K562 (cell line): ENCODE data around the gene MRPL52. TPM values are rescaled to one million over a fixed set of nuclear protein-coding genes. Genes with fewer than 3 reads are reported as not detected.

Experiments
- ATF3 ChIP-seq, 2 experiments: fragments of 450-650 bp in 1 of 2; sonication (generic) in 1 of 2; formaldehyde crosslinking in 1 of 2; IDR thresholded peaks in 1 of 2; conservative IDR thresholded peaks in 1 of 2; 2 replicates each; pipeline versions ENCODE4 v1.6.1 to v1.8.1; 2016 to 2023; ENCODE audit warnings: mild to moderate bottlenecking in 2 of 2, moderate library complexity in 2 of 2, inconsistent platforms in 1 of 2, missing genetic modification reagents in 1 of 2
- CTBP1 ChIP-seq: fragments of 450-650 bp; IDR thresholded peaks from 2 replicates; pipeline ENCODE4 v1.6.1; 2016; ENCODE audit warnings: borderline replicate concordance
- GTF2A2 ChIP-seq: IDR thresholded peaks from 2 replicates; pipeline ENCODE4 v1.6.1; 2016; ENCODE audit warnings: mild to moderate bottlenecking, missing genetic modification characterization, missing compliant biosample characterization
- HNRNPK ChIP-seq: fragments of 200-400 bp; formaldehyde crosslinking; IDR thresholded peaks from one replicate; pipeline ENCODE4 v1.6.1; 2018; ENCODE audit warnings: mild to moderate bottlenecking, low read depth, low read length; ENCODE audit not compliant: poor library complexity, severe bottlenecking
- RAD51 ChIP-seq: fragments of 450-650 bp; IDR thresholded peaks from 2 replicates; pipeline ENCODE4 v1.7.1; 2016; ENCODE audit warnings: low read depth, mild to moderate bottlenecking, borderline replicate concordance
- ZBTB43 ChIP-seq: sonication (generic); formaldehyde crosslinking; IDR thresholded peaks from 2 replicates; pipeline ENCODE4 v1.8.0; 2023; ENCODE audit warnings: mild to moderate bottlenecking, missing genetic modification reagents
- ZBTB5 ChIP-seq: fragments of 450-650 bp; IDR thresholded peaks from 2 replicates; pipeline ENCODE4 v1.6.1; 2017; ENCODE audit warnings: antibody characterized with exemption
- ZNF239 ChIP-seq: fragments of 250-450 bp; sonication (Bioruptor Pico); IDR thresholded peaks from 2 replicates; pipeline ENCODE4 v1.4.0; 2020; ENCODE audit warnings: mild to moderate bottlenecking
- ZNF431 ChIP-seq: sonication (generic); formaldehyde crosslinking; IDR thresholded peaks from 2 replicates; pipeline ENCODE4 v1.8.0; 2022; ENCODE audit warnings: mild to moderate bottlenecking, missing genetic modification reagents
- polyA plus RNA-seq, 8 experiments: library from polyadenylated mRNA; depleted of rRNA in 4 of 8; stranded (reverse) in 5 of 8; unstranded in 3 of 8; fragments of >200 nt; fragmentation: Nextera tagmentation in 2 of 8; fragmentation: Illumina TruSeq in 1 of 8; extraction: Ambion mirVana in 2 of 8; extraction: Trizol in 1 of 8; gene quantifications; 2 replicates each; pipeline versions ENCODE4 v1.2.1 to v1.2.3, GENCODE V29; 2011 to 2014; ENCODE audit warnings: inconsistent platforms in 1 of 8, missing spikeins in 1 of 8
- total RNA-seq, 7 experiments: library from RNA; depleted of rRNA in 6 of 7; stranded (reverse); fragments of >200 nt in 6 of 7; fragmentation: Illumina TruSeq in 2 of 7; extraction: Trizol in 2 of 7; gene quantifications; 2 replicates each; pipeline versions ENCODE4 v1.2.1 to v1.2.3, GENCODE V29; 2011 to 2021; ENCODE audit warnings: low replicate concordance in 1 of 7
- TF ChIP-seq, protein P1 (sequence below): fragments of 450-650 bp; formaldehyde crosslinking; IDR thresholded peaks from 2 replicates; pipeline ENCODE4 v1.4.0; 2020; ENCODE audit warnings: mild to moderate bottlenecking
- TF ChIP-seq, protein P2 (sequence below): fragments of 250-450 bp; sonication (Bioruptor Pico); IDR thresholded peaks from 2 replicates; pipeline ENCODE4 v1.5.0; 2020; ENCODE audit warnings: mild to moderate bottlenecking, borderline replicate concordance
- TF ChIP-seq, protein P3 (sequence below): IDR thresholded peaks from 3 replicates; pipeline ENCODE4 v1.6.1; 2011; ENCODE audit warnings: borderline replicate concordance, mild to moderate bottlenecking, moderate library complexity; ENCODE audit not compliant: insufficient read length; ENCODE audit errors: extremely low read depth

MRPL52 gene
- total and polyA plus RNA-seq, 9 of the 15 experiments (the other 6 are each of a cell fraction or from before 2014, with no cell fraction given): 56.5 to 213 (median 168) TPM

DNA sequence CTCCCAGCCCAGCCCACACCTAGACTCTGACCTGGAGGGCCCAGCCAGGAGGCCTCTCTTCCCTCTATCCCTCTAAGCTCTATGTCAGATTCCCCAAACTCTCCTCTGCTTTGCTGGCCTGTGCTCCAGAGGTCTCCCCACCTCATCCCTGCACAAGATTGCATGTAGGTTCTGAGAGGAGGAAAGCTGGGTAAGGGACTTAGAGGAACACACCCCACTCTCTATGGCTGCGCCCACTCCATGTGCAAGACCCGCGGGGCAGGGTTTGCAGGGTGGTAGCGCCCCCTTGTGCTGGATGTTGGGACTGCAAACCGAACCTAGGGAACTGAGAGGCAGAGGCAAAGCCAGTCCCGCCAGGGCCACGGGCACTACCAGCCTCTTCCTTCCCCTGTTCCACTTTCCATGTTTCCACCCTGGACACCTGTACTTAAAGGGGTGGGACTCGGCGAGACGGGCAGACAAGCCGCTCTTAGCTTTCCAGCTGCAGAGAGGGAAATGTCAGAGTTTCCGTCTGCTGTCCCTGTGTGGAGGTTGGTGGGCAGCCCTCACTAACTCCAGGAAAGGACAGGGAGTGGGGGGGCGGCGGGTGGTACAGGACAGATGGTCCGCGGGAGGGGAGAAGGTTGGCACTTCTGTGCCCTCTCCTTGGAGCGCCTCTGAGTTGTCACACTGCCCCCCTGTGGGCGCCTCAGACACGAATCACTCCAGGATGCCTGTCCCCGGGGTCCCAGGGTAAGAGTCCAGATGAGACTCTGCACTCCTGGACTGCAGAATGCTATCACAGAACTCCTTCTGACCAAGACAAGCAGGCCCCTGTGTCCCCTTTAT, 23.5 kb downstream of the MRPL52 start (continued):
- TF ChIP-seq HNRNPK (no peak), ZBTB43 (CRISPR knock-in tag) (no peak), CTBP1 (peak; percentile 77), ZBTB5 (no peak), ZNF239 (CRISPR knock-in tag) (no peak), ATF3 (IDR thresholded peaks at IDR 0.05) (no peak), ATF3 (CRISPR knock-in tag; conservative IDR thresholded peaks at IDR 0.05) (0 out of 2 replicates have a peak, but pooled peaks have one; percentile 58), GTF2A2 (no peak), ZNF431 (CRISPR knock-in tag) (no peak), RAD51 (no peak)
- TF ChIP-seq, protein P1, sequence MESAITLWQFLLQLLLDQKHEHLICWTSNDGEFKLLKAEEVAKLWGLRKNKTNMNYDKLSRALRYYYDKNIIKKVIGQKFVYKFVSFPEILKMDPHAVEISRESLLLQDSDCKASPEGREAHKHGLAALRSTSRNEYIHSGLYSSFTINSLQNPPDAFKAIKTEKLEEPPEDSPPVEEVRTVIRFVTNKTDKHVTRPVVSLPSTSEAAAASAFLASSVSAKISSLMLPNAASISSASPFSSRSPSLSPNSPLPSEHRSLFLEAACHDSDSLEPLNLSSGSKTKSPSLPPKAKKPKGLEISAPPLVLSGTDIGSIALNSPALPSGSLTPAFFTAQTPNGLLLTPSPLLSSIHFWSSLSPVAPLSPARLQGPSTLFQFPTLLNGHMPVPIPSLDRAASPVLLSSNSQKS: no peak
- TF ChIP-seq, protein P2, sequence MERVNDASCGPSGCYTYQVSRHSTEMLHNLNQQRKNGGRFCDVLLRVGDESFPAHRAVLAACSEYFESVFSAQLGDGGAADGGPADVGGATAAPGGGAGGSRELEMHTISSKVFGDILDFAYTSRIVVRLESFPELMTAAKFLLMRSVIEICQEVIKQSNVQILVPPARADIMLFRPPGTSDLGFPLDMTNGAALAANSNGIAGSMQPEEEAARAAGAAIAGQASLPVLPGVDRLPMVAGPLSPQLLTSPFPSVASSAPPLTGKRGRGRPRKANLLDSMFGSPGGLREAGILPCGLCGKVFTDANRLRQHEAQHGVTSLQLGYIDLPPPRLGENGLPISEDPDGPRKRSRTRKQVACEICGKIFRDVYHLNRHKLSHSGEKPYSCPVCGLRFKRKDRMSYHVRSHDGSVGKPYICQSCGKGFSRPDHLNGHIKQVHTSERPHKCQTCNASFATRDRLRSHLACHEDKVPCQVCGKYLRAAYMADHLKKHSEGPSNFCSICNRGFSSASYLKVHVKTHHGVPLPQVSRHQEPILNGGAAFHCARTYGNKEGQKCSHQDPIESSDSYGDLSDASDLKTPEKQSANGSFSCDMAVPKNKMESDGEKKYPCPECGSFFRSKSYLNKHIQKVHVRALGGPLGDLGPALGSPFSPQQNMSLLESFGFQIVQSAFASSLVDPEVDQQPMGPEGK (CRISPR knock-in tag): no peak
- TF ChIP-seq, protein P3, sequence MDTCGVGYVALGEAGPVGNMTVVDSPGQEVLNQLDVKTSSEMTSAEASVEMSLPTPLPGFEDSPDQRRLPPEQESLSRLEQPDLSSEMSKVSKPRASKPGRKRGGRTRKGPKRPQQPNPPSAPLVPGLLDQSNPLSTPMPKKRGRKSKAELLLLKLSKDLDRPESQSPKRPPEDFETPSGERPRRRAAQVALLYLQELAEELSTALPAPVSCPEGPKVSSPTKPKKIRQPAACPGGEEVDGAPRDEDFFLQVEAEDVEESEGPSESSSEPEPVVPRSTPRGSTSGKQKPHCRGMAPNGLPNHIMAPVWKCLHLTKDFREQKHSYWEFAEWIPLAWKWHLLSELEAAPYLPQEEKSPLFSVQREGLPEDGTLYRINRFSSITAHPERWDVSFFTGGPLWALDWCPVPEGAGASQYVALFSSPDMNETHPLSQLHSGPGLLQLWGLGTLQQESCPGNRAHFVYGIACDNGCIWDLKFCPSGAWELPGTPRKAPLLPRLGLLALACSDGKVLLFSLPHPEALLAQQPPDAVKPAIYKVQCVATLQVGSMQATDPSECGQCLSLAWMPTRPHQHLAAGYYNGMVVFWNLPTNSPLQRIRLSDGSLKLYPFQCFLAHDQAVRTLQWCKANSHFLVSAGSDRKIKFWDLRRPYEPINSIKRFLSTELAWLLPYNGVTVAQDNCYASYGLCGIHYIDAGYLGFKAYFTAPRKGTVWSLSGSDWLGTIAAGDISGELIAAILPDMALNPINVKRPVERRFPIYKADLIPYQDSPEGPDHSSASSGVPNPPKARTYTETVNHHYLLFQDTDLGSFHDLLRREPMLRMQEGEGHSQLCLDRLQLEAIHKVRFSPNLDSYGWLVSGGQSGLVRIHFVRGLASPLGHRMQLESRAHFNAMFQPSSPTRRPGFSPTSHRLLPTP: no peak
